CD14-positive monocyte (primary cell): ENCODE results near the gene AKR1B1. TPM values are rescaled to one million over a fixed set of nuclear protein-coding genes. Genes with fewer than 3 reads are reported as not detected.

Source experiments
- DNase-seq, 3 donors: peaks; one replicate each; pipeline ENCODE4 v3.0.0-alpha.2; 2011 to 2022
- H2AFZ ChIP-seq: 2 replicates; pipeline ENCODE4 v1.6.0; 2012; ENCODE audit warnings: mild to moderate bottlenecking, low read depth, low read length, inconsistent platforms; ENCODE audit not compliant: insufficient read depth, poor library complexity, severe bottlenecking
- H3K27ac ChIP-seq, 2 donors: 1 replicate in 1 of 2; 2 replicates in 1 of 2; pipeline ENCODE4 v1.5.1; 2012 to 2013; ENCODE audit warnings: low read length in 2 of 2, control low read depth in 1 of 2, inconsistent platforms in 1 of 2, low read depth in 1 of 2, mild to moderate bottlenecking in 1 of 2
- H3K27me3 ChIP-seq, 2 donors: one replicate each; pipeline versions ENCODE4 v1.6.0 to v1.6.1; 2011 to 2013; ENCODE audit warnings: low read length in 2 of 2; ENCODE audit not compliant: control insufficient read depth in 2 of 2, insufficient read depth in 2 of 2
- H3K36me3 ChIP-seq, 2 donors: replicated peaks in 1 of 2; 1 replicate in 1 of 2; 2 replicates in 1 of 2; pipeline versions ENCODE4 v1.5.1 to v1.6.1; 2012 to 2013; ENCODE audit warnings: low read length in 2 of 2, control low read depth in 1 of 2, inconsistent platforms in 1 of 2, mild to moderate bottlenecking in 1 of 2; ENCODE audit not compliant: insufficient read depth in 2 of 2, control insufficient read depth in 1 of 2
- H3K4me1 ChIP-seq, 2 donors: 1 replicate in 1 of 2; 2 replicates in 1 of 2; pipeline versions ENCODE4 v1.5.1 to v1.6.1; 2012 to 2013; ENCODE audit warnings: low read length in 2 of 2, control low read depth in 1 of 2, inconsistent platforms in 1 of 2, mild to moderate bottlenecking in 1 of 2, moderate library complexity in 1 of 2; ENCODE audit not compliant: insufficient read depth in 2 of 2, control insufficient read depth in 1 of 2
- H3K4me2 ChIP-seq: replicated peaks from 2 replicates; pipeline ENCODE3; 2012; ENCODE audit warnings: low read length, moderate library complexity, mild to moderate bottlenecking; ENCODE audit not compliant: poor library complexity, severe bottlenecking; ENCODE audit errors: extremely low read depth
- H3K4me3 ChIP-seq, 3 experiments: fragments of 200-600 bp in 1 of 3; sonication (generic) in 1 of 3; replicated peaks in 1 of 3; 1 replicate in 2 of 3; 2 replicates in 1 of 3; pipeline ENCODE4 v1.5.1; 2011 to 2013; ENCODE audit warnings: low read length in 3 of 3, mild to moderate bottlenecking in 3 of 3, control low read depth in 2 of 3, low read depth in 2 of 3, inconsistent platforms in 1 of 3, moderate library complexity in 1 of 3
- H3K79me2 ChIP-seq: 2 replicates; pipeline ENCODE4 v1.6.0; 2012; ENCODE audit warnings: mild to moderate bottlenecking, control low read depth, inconsistent platforms, low read length, moderate library complexity; ENCODE audit not compliant: insufficient read depth
- H3K9ac ChIP-seq: 2 replicates; pipeline ENCODE4 v1.6.0; 2017; ENCODE audit warnings: low read length, mild to moderate bottlenecking; ENCODE audit not compliant: insufficient read depth, poor library complexity, severe bottlenecking
- H3K9me3 ChIP-seq, 2 donors: replicated peaks in 1 of 2; 1 replicate in 1 of 2; 2 replicates in 1 of 2; pipeline versions ENCODE4 v1.5.1 to v1.6.1; 2012 to 2013; ENCODE audit warnings: low read length in 2 of 2, control low read depth in 1 of 2; ENCODE audit not compliant: control insufficient read depth in 1 of 2, insufficient read depth in 1 of 2
- H4K20me1 ChIP-seq: 2 replicates; pipeline ENCODE4 v1.6.0; 2012; ENCODE audit warnings: mild to moderate bottlenecking, low read length, control low read depth, moderate library complexity; ENCODE audit not compliant: insufficient read depth
- H3K27ac Mint-ChIP-seq, 7 donors: one replicate each; pipeline ENCODE4 v1.8.0; 2020; ENCODE audit warnings: mild to moderate bottlenecking in 7 of 7, mixed read lengths in 7 of 7, moderate library complexity in 6 of 7, inconsistent platforms in 2 of 7
- H3K27me3 Mint-ChIP-seq, 3 donors: one replicate each; pipeline ENCODE4 v1.8.0; 2021 to 2022; ENCODE audit warnings: low read depth in 3 of 3, mild to moderate bottlenecking in 3 of 3, mixed read lengths in 3 of 3, moderate library complexity in 3 of 3, inconsistent platforms in 1 of 3
- H3K36me3 Mint-ChIP-seq, 2 donors: one replicate each; pipeline ENCODE4 v1.8.0; 2020; ENCODE audit warnings: mixed read lengths in 2 of 2, inconsistent platforms in 1 of 2, mild to moderate bottlenecking in 1 of 2
- H3K4me1 Mint-ChIP-seq: one replicate; pipeline ENCODE4 v1.8.0; 2020; ENCODE audit warnings: mild to moderate bottlenecking, mixed read lengths
- H3K4me3 Mint-ChIP-seq, 2 donors: one replicate each; pipeline ENCODE4 v1.8.0; 2020; ENCODE audit warnings: mild to moderate bottlenecking in 2 of 2, mixed read lengths in 2 of 2, moderate library complexity in 1 of 2
- H3K9me3 Mint-ChIP-seq, 7 donors: one replicate each; pipeline ENCODE4 v1.8.0; 2020 to 2022; ENCODE audit warnings: mixed read lengths in 7 of 7, mild to moderate bottlenecking in 6 of 7, moderate library complexity in 6 of 7, inconsistent platforms in 2 of 7
- CTCF ChIP-seq: fragments of 200-600 bp; IDR thresholded peaks from one replicate; pipeline ENCODE4 v1.8.0; 2022; ENCODE audit warnings: antibody characterized with exemption, mild to moderate bottlenecking
- WGBS: methylation state at CpG from one replicate; pipeline ENCODE4 v1.1.5; 2013; ENCODE audit warnings: missing lambda C conversion rate; ENCODE audit not compliant: insufficient coverage; 5-methylcytosine and 5-hydroxymethylcytosine counted together
- intact Hi-C, 2 donors: fragments of 100-400 bp; cut with micrococcal nuclease; formaldehyde crosslinking; loops; one replicate each; pipeline versions ENCODE4 v1.15.0 to v1.15.1; 2023
- polyA plus RNA-seq, 3 donors: library from polyadenylated mRNA; depleted of rRNA in 1 of 3; unstranded in 2 of 3; stranded (reverse) in 1 of 3; fragments of 300-500 nt in 2 of 3; fragments of >200 nt in 1 of 3; fragmentation: Illumina TruSeq in 2 of 3; gene quantifications; 1 replicate in 2 of 3; 2 replicates in 1 of 3; pipeline ENCODE4 v1.2.3, GENCODE V29; 2012 to 2021

AKR1B1 gene
- polyA plus RNA-seq, 3 donors, result 50.1 to 66.4 (median 62.6) TPM

DNA sequence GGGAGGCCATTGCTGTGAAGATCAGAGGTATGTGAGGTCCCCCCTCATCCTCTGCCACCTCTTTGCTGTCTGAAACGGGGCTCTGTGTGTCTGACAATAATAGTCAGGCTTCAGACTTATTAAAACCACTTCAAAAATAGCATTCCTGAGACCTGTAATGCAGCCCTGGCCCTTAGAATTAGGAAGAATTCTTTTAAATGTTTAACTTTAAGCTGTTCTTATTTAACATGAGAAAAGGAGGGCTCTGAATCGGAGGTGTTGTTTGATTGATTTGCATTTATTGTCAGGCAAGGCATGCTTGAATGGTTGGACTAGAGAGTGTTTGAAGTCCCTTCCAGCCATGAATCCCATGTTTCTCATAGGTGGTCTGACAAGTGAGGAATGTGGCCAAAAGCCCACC lies 52.5 kb downstream of the AKR1B1 start:
- H4K20me1 ChIP-seq, result no peaks in the 10 kb centered on the region
- H3K27me3 Mint-ChIP-seq, result peaks cover 3 to 10% (median 4%) of the 10 kb centered on the region in 3 donors
- no peak overlapping the region for H3K27ac Mint-ChIP-seq
- H3K4me3 ChIP-seq, result no peak overlapping the region
- intact Hi-C loops, result no loop called here
- no peak overlapping the region for H3K27ac ChIP-seq
- no peak overlapping the region for H2AFZ ChIP-seq
- no peaks in the 10 kb centered on the region for H3K4me1 Mint-ChIP-seq
- H3K27me3 ChIP-seq, result no peaks in the 10 kb centered on the region
- no peak for TF ChIP-seq CTCF
- H3K9ac ChIP-seq, result no peak overlapping the region
- no peaks in the 10 kb centered on the region for H3K9me3 ChIP-seq
- no peaks in the 10 kb centered on the region for H3K79me2 ChIP-seq
- peaks cover 0 to 8% (median 0%) of the 10 kb centered on the region in 7 donors for H3K9me3 Mint-ChIP-seq
- 0% methylated on average over 1 of the region's 2 CpGs for WGBS
- no peaks in the 10 kb centered on the region for H3K4me1 ChIP-seq
- H3K4me3 Mint-ChIP-seq, result no peak overlapping the region
- no peaks in the 10 kb centered on the region for H3K36me3 Mint-ChIP-seq
- H3K36me3 ChIP-seq, result no peaks in the 10 kb centered on the region
- no peak for DNase-seq
- no peak overlapping the region for H3K4me2 ChIP-seq

GRCh38 chr7:134405299-134405698 lies 53.6 kb downstream of the AKR1B1 start:
- Histone ChIP-seq H2AFZ (no peak overlapping the region), H3K9ac (no peak overlapping the region), H3K4me2 (no peak overlapping the region), H3K36me3 (no peaks in the 10 kb centered on the region), H4K20me1 (no peaks in the 10 kb centered on the region), H3K9me3 (no peaks in the 10 kb centered on the region), H3K27ac (no peak overlapping the region), H3K27me3 (no peaks in the 10 kb centered on the region), H3K4me1 (no peaks in the 10 kb centered on the region), H3K4me3 (no peak overlapping the region), H3K79me2 (no peaks in the 10 kb centered on the region)
- DNase-seq, result no peak
- TF ChIP-seq CTCF, result no peak
- Mint-ChIP-seq H3K27ac (no peak overlapping the region), H3K27me3 (peaks cover 3 to 10% (median 4%) of the 10 kb centered on the region in 3 donors), H3K4me3 (no peak overlapping the region), H3K36me3 (no peaks in the 10 kb centered on the region), H3K4me1 (no peaks in the 10 kb centered on the region), H3K9me3 (peaks cover 0 to 8% (median 0%) of the 10 kb centered on the region in 7 donors)
- intact Hi-C loops, result no loop called here
- 89% methylated on average over 3 of the region's 3 CpGs for WGBS
